ENCODE data around the gene LIMCH1.

DNA sequence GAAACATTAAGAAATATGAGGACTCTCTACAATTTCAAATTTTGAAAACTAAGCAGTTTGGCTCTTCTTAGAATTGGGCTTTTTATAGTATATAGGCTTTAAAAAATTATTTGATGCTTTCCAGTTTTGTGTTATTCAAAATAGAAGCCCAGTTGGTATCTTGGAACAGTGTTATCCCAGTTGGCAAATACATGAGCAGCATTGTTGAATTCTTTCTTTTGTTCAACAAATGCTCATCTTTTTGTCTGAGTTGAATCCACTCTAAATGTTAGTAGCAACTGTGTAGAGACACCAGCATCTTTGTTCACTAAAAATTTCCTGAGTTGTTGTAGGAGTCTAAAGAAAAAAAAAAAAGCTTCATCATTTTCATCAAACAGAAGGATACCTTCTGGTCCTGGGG is 41.0 kb upstream of the LIMCH1 start:
- TF ChIP-seq SIN3A (IDR thresholded peaks at IDR 0.05; ENCODE audit: low read depth) (no peak), RAD21 (IDR thresholded peaks at IDR 0.05; ENCODE audit: low read depth) (no peak)
